HepG2 (cell line): ENCODE data around the gene IRF3. TPM values are rescaled to one million over a fixed set of nuclear protein-coding genes. Genes with fewer than 3 reads are reported as not detected.
A peak's percentile ranks its signal among the peaks of the same experiment; 100 is the strongest.

Experiments used
- CTCF ChIP-seq: sonication (generic); formaldehyde crosslinking; IDR thresholded peaks from 2 replicates; pipeline ENCODE4 v1.5.0; 2020; ENCODE audit warnings: mild to moderate bottlenecking, missing genetic modification reagents, moderate library complexity
- ELF4 ChIP-seq: sonication (generic); formaldehyde crosslinking; IDR thresholded peaks from 2 replicates; pipeline ENCODE4 v1.5.0; 2020; ENCODE audit warnings: missing genetic modification reagents, mild to moderate bottlenecking, moderate library complexity, borderline replicate concordance
- LRRFIP1 ChIP-seq: sonication (generic); formaldehyde crosslinking; conservative IDR thresholded peaks from 2 replicates; pipeline ENCODE4 v1.4.0; 2020; ENCODE audit warnings: missing genetic modification reagents
- MAF1 ChIP-seq: sonication (generic); formaldehyde crosslinking; IDR thresholded peaks from 2 replicates; pipeline ENCODE4 v1.5.0; 2020; ENCODE audit warnings: missing genetic modification reagents, borderline replicate concordance
- PLRG1 ChIP-seq: fragments of 450-650 bp; conservative IDR thresholded peaks from 2 replicates; pipeline ENCODE4 v1.6.1; 2016
- REXO4 ChIP-seq: sonication (generic); formaldehyde crosslinking; IDR thresholded peaks from 2 replicates; pipeline ENCODE4 v1.8.0; 2022; ENCODE audit warnings: missing genetic modification reagents, mild to moderate bottlenecking, borderline replicate concordance
- RFXANK ChIP-seq: IDR thresholded peaks from 2 replicates; pipeline ENCODE4 v1.6.1; 2016
- STAG1 ChIP-seq: sonication (generic); formaldehyde crosslinking; IDR thresholded peaks from 2 replicates; pipeline ENCODE4 v1.4.0; 2020; ENCODE audit warnings: missing genetic modification reagents
- TGIF2 ChIP-seq: IDR thresholded peaks from 2 replicates; pipeline ENCODE4 v1.6.1; 2016; ENCODE audit warnings: control low read depth, missing compliant biosample characterization
- TRIM22 ChIP-seq: fragments of 450-650 bp; IDR thresholded peaks from 2 replicates; pipeline ENCODE4 v1.6.1; 2017
- XBP1 ChIP-seq: sonication (generic); formaldehyde crosslinking; IDR thresholded peaks from 2 replicates; pipeline ENCODE4 v1.5.0; 2020; ENCODE audit warnings: missing genetic modification reagents
- ZBTB1 ChIP-seq: sonication (generic); formaldehyde crosslinking; IDR thresholded peaks from 2 replicates; pipeline ENCODE4 v1.4.0; 2020; ENCODE audit warnings: missing genetic modification reagents, borderline replicate concordance
- ZC3H4 ChIP-seq: sonication (generic); formaldehyde crosslinking; IDR thresholded peaks from 2 replicates; pipeline ENCODE4 v1.4.0; 2020; ENCODE audit warnings: missing genetic modification reagents, borderline replicate concordance
- ZFP37 ChIP-seq: sonication (generic); formaldehyde crosslinking; IDR thresholded peaks from 2 replicates; pipeline ENCODE4 v1.4.0; 2020; ENCODE audit warnings: missing genetic modification reagents, borderline replicate concordance
- ZKSCAN8 ChIP-seq: IDR thresholded peaks from 2 replicates; pipeline ENCODE4 v1.6.1; 2016; ENCODE audit warnings: borderline replicate concordance, missing genetic modification reagents, missing compliant biosample characterization
- ZNF160 ChIP-seq: sonication (generic); formaldehyde crosslinking; IDR thresholded peaks from 2 replicates; pipeline ENCODE4 v1.8.0; 2022; ENCODE audit warnings: mild to moderate bottlenecking, inconsistent platforms, missing genetic modification reagents
- ZNF646 ChIP-seq: sonication (generic); formaldehyde crosslinking; IDR thresholded peaks from 2 replicates; pipeline ENCODE4 v1.9.0; 2021; ENCODE audit warnings: mild to moderate bottlenecking, missing genetic modification reagents
- ZSCAN20 ChIP-seq: sonication (generic); formaldehyde crosslinking; IDR thresholded peaks from 2 replicates; pipeline ENCODE4 v1.4.0; 2020; ENCODE audit warnings: missing genetic modification reagents, mild to moderate bottlenecking, borderline replicate concordance
- polyA plus RNA-seq, 8 experiments: library from polyadenylated mRNA; depleted of rRNA in 3 of 8; stranded (reverse) in 7 of 8; unstranded in 1 of 8; fragments of >200 nt; fragmentation: Illumina TruSeq in 4 of 8; extraction: Trizol in 4 of 8; gene quantifications; 2 replicates each; pipeline versions ENCODE4 v1.2.1 to v1.2.3, GENCODE V29; 2011 to 2016; ENCODE audit warnings: low read depth in 4 of 8, missing spikeins in 1 of 8, mixed read lengths in 1 of 8; ENCODE audit not compliant: insufficient read depth in 1 of 8
- total RNA-seq, 5 experiments: library from RNA; depleted of rRNA; stranded (reverse); fragments of >200 nt; fragmentation: Illumina TruSeq; extraction: Trizol; gene quantifications; 2 replicates each; pipeline ENCODE4 v1.2.3, GENCODE V29; 2016; ENCODE audit warnings: low read depth in 1 of 5

IRF3 gene
- total and polyA plus RNA-seq, 2 of the 13 experiments (the other 11 are each of a cell fraction or from before 2014, with no cell fraction given): 61.9 to 65.5 TPM

- no peak; the same call in 1 of the 2 replicates for TF ChIP-seq TGIF2
- TF ChIP-seq ZNF646 (CRISPR knock-in tag): no peak
- no peak for TF ChIP-seq REXO4 (CRISPR knock-in tag)
- TF ChIP-seq ZSCAN20: no peak
- 0 out of 2 replicates have a peak, but pooled peaks have one; percentile 30 for TF ChIP-seq ELF4
- TF ChIP-seq PLRG1: no peak
- TF ChIP-seq ZFP37 (CRISPR knock-in tag): no peak
- no peak for TF ChIP-seq STAG1
- TF ChIP-seq MAF1: no peak
- no peak for TF ChIP-seq ZNF160 (CRISPR knock-in tag)
- no peak for TF ChIP-seq RFXANK (CRISPR knock-in tag)
- TF ChIP-seq TRIM22: no peak
- no peak for TF ChIP-seq CTCF (CRISPR knock-in tag)
- TF ChIP-seq ZC3H4 (CRISPR knock-in tag): peak; percentile 71; the same call in 1 of the 2 replicates
- no peak for TF ChIP-seq XBP1 (CRISPR knock-in tag)
- TF ChIP-seq ZKSCAN8 (CRISPR knock-in tag): no peak; the same call in 1 of the 2 replicates
- TF ChIP-seq ZBTB1 (CRISPR knock-in tag): no peak
- no peak for TF ChIP-seq LRRFIP1
Observed at GRCh38 chr19:49641688-49642491, 23.8 kb downstream of the IRF3 start, which contains the start of gene SCAF1 (continued).
